Stimulated activated CD4-positive, alpha-beta T cell treated with anti-CD3 and anti-CD28 coated beads, Interleukin-2, amount 100 ng/mL, for 48 hours (primary cell): ENCODE results near the gene SLC1A4.
"Not testable (repeated sequence)": the region's sequence is repeated elsewhere in the genome, so short reads cannot be mapped to it uniquely, and the experiment has no call there.

Source experiments
- DNase-seq, 2 donors: peaks; one replicate each; pipeline ENCODE4 v3.0.0-alpha.2; 2020

The SLC1A4 gene

DNA sequence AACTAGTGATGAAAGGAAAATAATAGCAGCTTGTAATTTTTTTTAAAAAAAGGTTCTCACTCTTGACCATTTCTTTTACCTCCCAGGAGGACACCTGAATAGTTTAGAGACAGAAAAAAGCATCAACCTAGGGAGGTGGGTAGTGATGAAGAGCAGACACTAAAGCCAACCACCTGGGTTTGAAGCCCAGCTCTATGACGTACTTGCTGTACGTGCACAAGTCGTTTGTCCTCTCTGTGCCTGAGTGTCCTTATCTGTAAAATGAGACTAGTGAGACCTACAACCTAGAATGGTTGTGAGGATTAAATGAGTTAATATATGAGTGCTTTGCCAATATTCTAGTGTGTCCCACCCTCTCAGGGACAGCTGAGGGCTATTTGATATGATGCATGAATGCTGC lies 5.8 kb downstream of the SLC1A4 start:
- DNase-seq, result no peak

GRCh38 chr2:64996871-64997307 lies 7.7 kb downstream of the SLC1A4 start:
- no peak for DNase-seq

DNA sequence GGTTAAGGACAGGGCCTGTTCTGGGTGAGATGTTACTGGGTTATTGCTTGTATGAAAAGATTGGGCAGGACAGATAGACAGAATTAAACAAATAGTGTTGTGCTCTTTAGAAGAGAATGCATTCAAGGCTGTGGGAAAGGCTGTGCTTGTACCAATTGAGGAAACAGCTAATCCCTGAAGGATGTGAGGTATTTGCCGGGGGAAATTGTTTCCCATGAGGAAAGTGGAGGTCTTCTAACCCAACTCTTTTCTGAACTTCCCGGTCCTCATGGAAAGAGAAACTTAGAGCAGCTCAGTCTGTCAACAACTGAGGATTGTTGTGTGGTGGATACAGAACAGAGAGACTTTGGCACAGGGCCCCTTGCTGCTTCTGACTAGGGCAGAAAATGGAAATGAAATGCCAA lies 9.5 kb downstream of the SLC1A4 start:
- DNase-seq, result no peak

GRCh38 chr2:64999754-65000153 lies 10.6 kb downstream of the SLC1A4 start:
- DNase-seq, result no peak

GRCh38 chr2:65000644-65001043 lies 11.4 kb downstream of the SLC1A4 start:
- DNase-seq, result no peak

DNA sequence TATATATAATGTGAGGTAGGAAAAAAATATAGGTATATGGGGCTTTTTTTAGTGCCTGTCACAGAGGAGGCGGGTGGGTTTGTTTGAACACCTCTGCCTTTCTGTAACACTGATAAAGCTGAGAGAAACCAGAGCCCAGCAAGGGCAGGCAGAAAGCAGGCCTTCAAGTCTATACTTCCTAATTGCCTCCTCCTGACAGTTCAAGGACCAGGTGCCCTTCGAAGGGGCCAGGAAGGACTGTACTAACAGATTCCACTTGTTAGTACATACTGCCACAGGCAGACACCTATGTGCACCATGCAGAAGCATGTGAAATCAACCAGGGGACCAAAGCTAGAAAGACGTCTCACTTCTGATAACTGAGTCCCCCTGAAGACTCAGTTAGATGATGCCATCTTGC lies 13.8 kb downstream of the SLC1A4 start:
- DNase-seq, result no peak

- not testable (repeated sequence) for DNase-seq
These were observed 15.0 kb downstream of the SLC1A4 start for GRCh38 chr2:65004232-65004631.

- DNase-seq, result no peak
These were observed 24.6 kb downstream of the SLC1A4 start for GRCh38 chr2:65013776-65014175.

- no peak for DNase-seq
These were observed 26.5 kb downstream of the SLC1A4 start for GRCh38 chr2:65015731-65016130.

DNA sequence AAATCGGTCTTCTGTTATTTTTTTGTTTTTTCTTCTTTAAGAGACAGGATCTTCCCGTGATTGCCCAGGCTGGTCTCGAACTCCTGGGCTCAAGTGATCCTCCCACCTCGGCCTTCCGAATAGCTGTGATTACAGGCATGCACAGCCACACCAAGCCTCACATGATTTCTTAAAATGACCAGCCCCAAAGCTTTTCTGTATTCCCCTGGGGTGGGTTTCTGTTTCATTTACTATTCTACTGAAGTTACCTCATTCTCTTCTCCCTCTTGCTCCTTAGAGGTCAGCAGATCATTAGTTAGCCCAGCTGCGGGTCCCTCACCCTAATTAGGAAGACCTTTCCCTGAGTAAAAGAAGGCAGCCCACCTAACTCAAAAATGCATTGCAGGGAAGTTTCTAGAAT lies 27.6 kb downstream of the SLC1A4 start:
- DNase-seq, result no peak

- no peak for DNase-seq
These were observed 28.1 kb downstream of the SLC1A4 start for GRCh38 chr2:65017335-65017734.

GRCh38 chr2:65018141-65018582 lies 29.0 kb downstream of the SLC1A4 start:
- no peak for DNase-seq

GRCh38 chr2:65019010-65019409 lies 29.8 kb downstream of the SLC1A4 start:
- no peak for DNase-seq

- no peak for DNase-seq
These were observed 30.5 kb downstream of the SLC1A4 start for GRCh38 chr2:65019675-65020195.

- DNase-seq, result not testable (repeated sequence)
These were observed 31.1 kb downstream of the SLC1A4 start for GRCh38 chr2:65020251-65020650.

GRCh38 chr2:65020943-65021528 lies 31.8 kb downstream of the SLC1A4 start:
- DNase-seq, result no peak

- no peak for DNase-seq
These were observed 32.5 kb downstream of the SLC1A4 start for GRCh38 chr2:65021709-65022108.

DNA sequence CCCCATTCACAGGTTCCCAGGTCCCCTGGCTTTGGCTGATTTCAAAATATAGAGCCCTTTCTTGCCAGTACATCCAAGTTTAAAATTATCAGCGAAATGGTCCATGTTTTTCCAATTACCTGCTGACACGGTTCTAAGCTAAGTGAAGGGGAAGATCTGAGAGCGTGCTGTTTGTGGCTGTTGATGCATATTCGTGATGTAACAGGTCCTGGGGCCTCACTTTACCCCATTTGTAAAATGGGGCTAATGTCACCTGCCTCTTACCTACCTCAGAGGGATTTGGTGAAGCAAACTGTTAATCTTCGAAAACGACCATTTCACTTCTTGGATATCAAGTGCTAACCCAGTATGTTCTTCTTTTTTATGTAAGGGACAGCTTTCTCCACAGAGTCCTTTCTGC lies 33.0 kb downstream of the SLC1A4 start:
- no peak for DNase-seq

GRCh38 chr2:65023742-65024141 lies 34.5 kb downstream of the SLC1A4 start:
- DNase-seq, result no peak

GRCh38 chr2:65024149-65024829 lies 35.1 kb downstream of the SLC1A4 start:
- no peak for DNase-seq

- DNase-seq, result no peak
These were observed 36.4 kb downstream of the SLC1A4 start for GRCh38 chr2:65025453-65026123.

DNA sequence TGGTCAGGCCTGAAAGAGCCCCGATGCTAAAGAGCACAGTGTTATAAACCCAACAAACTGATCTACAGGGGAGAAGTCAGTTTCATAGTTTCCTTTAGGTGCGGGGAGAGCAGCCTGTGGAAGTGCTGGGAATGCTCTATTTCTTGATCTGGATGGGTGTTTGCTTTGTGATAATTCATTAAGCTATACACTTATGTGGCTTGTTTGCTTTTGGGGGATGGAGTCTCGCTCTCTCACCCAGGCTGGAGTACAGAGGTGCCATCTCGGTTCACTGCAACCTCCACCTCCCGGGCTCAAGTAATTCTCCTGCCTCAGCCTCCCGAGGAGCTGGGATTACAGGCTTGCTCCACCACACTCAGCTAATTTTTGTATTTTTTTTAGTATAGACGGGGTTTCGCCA lies 37.0 kb downstream of the SLC1A4 start:
- DNase-seq, result no peak

GRCh38 chr2:65026704-65027464 lies 37.7 kb downstream of the SLC1A4 start:
- no peak for DNase-seq
